Smooth muscle cell (in vitro differentiated cells): Measurements from ENCODE around the gene TMEM164. TPM values are rescaled to one million over a fixed set of nuclear protein-coding genes. Genes with fewer than 3 reads are reported as not detected.

Source experiments
- DNase-seq: peaks from one replicate; lab custom pipeline; 2025; ENCODE audit not compliant: unreplicated experiment; lab: John Stamatoyannopoulos, UW
- H2AFZ ChIP-seq: fragments of 200-600 bp; sonication (generic); 2 replicates; pipeline ENCODE4 v1.6.0; 2016; ENCODE audit warnings: antibody characterized with exemption, low read depth, mild to moderate bottlenecking
- H3F3A ChIP-seq: fragments of 200-600 bp; sonication (generic); 2 replicates; pipeline ENCODE4 v1.6.0; 2017; ENCODE audit warnings: antibody characterized with exemption, low read depth
- H3K27ac ChIP-seq: fragments of 200-600 bp; sonication (generic); 2 replicates; pipeline ENCODE4 v1.5.1; 2016; ENCODE audit warnings: low read depth, mild to moderate bottlenecking
- H3K27me3 ChIP-seq: fragments of 200-600 bp; sonication (generic); 2 replicates; pipeline ENCODE4 v1.6.1; 2016; ENCODE audit warnings: low read depth, mild to moderate bottlenecking
- H3K36me3 ChIP-seq: fragments of 200-600 bp; sonication (generic); 2 replicates; pipeline ENCODE4 v1.5.1; 2016; ENCODE audit warnings: low read depth
- H3K4me1 ChIP-seq: fragments of 200-600 bp; sonication (generic); 2 replicates; pipeline ENCODE4 v1.5.1; 2016; ENCODE audit warnings: low read depth
- H3K4me2 ChIP-seq: fragments of 200-600 bp; sonication (generic); 2 replicates; pipeline ENCODE4 v1.6.0; 2016; ENCODE audit warnings: mild to moderate bottlenecking
- H3K4me3 ChIP-seq: fragments of 200-600 bp; sonication (generic); 2 replicates; pipeline ENCODE4 v1.5.1; 2016; ENCODE audit warnings: mild to moderate bottlenecking
- H3K79me2 ChIP-seq: fragments of 200-600 bp; sonication (generic); 2 replicates; pipeline ENCODE4 v1.6.0; 2016; ENCODE audit warnings: low read depth, mild to moderate bottlenecking
- H3K9ac ChIP-seq: fragments of 200-600 bp; sonication (generic); 2 replicates; pipeline ENCODE4 v1.6.0; 2016; ENCODE audit warnings: low read depth
- H3K9me3 ChIP-seq: fragments of 200-600 bp; sonication (generic); replicated peaks from 2 replicates; pipeline ENCODE4 v1.5.1; 2016; ENCODE audit warnings: low read depth
- H4K20me1 ChIP-seq: fragments of 200-600 bp; sonication (generic); 2 replicates; pipeline ENCODE4 v1.6.0; 2016; ENCODE audit warnings: low read depth
- WGBS: methylation state at CpG from one replicate; pipeline ENCODE4 v1.1.7; 2016; ENCODE audit warnings: low lambda C conversion rate; 5-methylcytosine and 5-hydroxymethylcytosine counted together
- microRNA counts: library from miRNA; unstranded; fragments of <30 nt; microRNA quantifications from one replicate; lab custom pipeline; 2016
- microRNA-seq: library from miRNA; unstranded; fragments of <30 nt; microRNA quantifications from one replicate; pipeline ENCODE4, GENCODE V29; 2016; ENCODE audit warnings: borderline number of aligned reads
- polyA plus RNA-seq: library from polyadenylated mRNA; unstranded; fragments of >200 nt; fragmentation: Nextera tagmentation; extraction: Ambion mirVana; gene quantifications from 2 replicates; pipeline ENCODE4 v1.2.1, GENCODE V29; 2016
- small RNA-seq: library from RNA; depleted of rRNA; stranded (forward); fragments of <200 nt; gene quantifications from one replicate; pipeline ENCODE3, GENCODE V24; 2014
- total RNA-seq: library from RNA; depleted of rRNA; stranded (reverse); fragments of >200 nt; gene quantifications from 2 replicates; pipeline ENCODE4 v1.2.3, GENCODE V29; 2014
- TF ChIP-seq, protein P1 (sequence below): fragments of 200-600 bp; sonication (generic); IDR thresholded peaks from 2 replicates; pipeline ENCODE4 v1.5.1; 2017; ENCODE audit warnings: borderline replicate concordance, mild to moderate bottlenecking, antibody characterized with exemption; ENCODE audit not compliant: insufficient read depth, poor library complexity, severe bottlenecking

TMEM164 gene
- total and polyA plus RNA-seq, 2 experiments from 2014 or later = 1.5 to 8.9 TPM

DNA sequence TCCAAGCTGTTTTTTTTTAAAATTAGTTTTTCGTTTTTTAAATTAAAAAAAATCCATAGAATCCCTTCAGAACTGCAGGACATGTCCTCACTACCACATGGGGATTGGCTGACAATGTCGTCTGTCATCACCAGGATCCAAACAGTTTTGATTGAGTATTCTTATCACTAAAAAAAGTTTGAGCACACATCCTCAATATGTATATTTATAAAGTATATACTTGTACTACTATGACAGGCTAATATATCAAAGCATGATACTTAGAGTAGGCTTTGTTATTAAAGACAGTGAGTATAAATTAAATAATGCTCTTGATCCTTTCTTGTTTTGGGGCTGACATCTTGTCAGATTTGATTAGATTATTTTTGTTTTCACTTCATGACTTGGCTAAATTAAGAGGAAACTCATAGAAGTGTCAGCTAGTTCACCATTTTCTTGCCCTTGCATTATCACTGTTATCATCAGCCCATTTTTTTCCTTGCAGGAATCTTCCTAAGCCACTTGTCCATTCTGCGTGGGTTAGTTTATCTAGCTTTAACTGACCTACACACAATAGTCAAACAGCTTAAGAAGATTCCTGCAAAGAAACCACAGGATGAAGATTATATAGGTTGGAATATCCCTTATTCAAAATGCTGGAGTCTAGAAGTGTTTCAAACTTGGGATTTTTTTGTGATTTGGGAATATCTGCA lies 222.2 kb downstream of the TMEM164 start:
- WGBS = 58% methylated on average over 3 of the region's 3 CpGs
- no peaks in the 10 kb centered on the region for H3K79me2 ChIP-seq

DNA sequence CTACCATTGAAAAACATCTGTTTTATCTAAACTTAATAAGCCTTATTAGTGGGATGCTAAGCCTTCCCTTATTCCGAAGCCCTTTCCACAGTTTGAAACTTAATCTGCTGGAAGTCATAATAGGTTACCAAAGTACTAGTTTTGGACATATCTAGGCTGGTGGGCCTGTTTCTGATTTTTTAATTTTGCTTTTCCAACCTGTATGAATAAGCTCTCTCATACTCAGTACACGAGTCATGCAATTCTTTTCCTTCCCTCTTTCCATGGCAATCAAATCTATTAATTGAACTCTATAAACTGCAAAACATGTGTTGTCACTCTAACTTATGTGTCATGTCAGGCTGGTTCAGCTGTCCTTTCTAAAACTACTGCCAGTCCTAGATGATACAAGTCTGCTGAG lies 224.0 kb downstream of the TMEM164 start:
- TF ChIP-seq, protein P1, sequence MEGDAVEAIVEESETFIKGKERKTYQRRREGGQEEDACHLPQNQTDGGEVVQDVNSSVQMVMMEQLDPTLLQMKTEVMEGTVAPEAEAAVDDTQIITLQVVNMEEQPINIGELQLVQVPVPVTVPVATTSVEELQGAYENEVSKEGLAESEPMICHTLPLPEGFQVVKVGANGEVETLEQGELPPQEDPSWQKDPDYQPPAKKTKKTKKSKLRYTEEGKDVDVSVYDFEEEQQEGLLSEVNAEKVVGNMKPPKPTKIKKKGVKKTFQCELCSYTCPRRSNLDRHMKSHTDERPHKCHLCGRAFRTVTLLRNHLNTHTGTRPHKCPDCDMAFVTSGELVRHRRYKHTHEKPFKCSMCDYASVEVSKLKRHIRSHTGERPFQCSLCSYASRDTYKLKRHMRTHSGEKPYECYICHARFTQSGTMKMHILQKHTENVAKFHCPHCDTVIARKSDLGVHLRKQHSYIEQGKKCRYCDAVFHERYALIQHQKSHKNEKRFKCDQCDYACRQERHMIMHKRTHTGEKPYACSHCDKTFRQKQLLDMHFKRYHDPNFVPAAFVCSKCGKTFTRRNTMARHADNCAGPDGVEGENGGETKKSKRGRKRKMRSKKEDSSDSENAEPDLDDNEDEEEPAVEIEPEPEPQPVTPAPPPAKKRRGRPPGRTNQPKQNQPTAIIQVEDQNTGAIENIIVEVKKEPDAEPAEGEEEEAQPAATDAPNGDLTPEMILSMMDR = no peak
- DNase-seq = no peak
- Histone ChIP-seq H3K4me1 (no peaks in the 10 kb centered on the region), H2AFZ (no peak overlapping the region), H3K79me2 (no peaks in the 10 kb centered on the region), H3K27me3 (no peaks in the 10 kb centered on the region), H3K4me3 (no peak overlapping the region), H3K36me3 (no peaks in the 10 kb centered on the region), H3K27ac (no peak overlapping the region), H3K4me2 (no peak overlapping the region), H3F3A (no peaks in the 10 kb centered on the region), H4K20me1 (no peaks in the 10 kb centered on the region), H3K9me3 (no peaks in the 10 kb centered on the region), H3K9ac (no peak overlapping the region)
- WGBS = 61% methylated on average over 2 of the region's 2 CpGs

More for the DNA sequence above, 222.2 kb downstream of the TMEM164 start:
- TF ChIP-seq, protein P1 = no peak
- Histone ChIP-seq H3K27me3 (no peaks in the 10 kb centered on the region), H3K4me1 (no peaks in the 10 kb centered on the region), H2AFZ (no peak overlapping the region), H3K4me2 (no peak overlapping the region), H3K36me3 (no peaks in the 10 kb centered on the region), H3F3A (no peaks in the 10 kb centered on the region), H3K9ac (no peak overlapping the region), H3K9me3 (no peaks in the 10 kb centered on the region), H3K27ac (no peak overlapping the region), H4K20me1 (no peaks in the 10 kb centered on the region), H3K4me3 (no peak overlapping the region)
- no peak for DNase-seq

MicroRNAs within 50 kb of the gene (microRNA counts, 767-probe panel; counts per million panel counts)
- 183 counts per million for microRNA hsa-miR-652-3p (lab: Ali Mortazavi, UCI)

Small RNA genes lying within 50 kb of the gene (microRNA-seq; reads per million reads assigned to microRNA genes)
- gene MIR3978 = not detected
- 2,881 reads per million, percentile 85 among the genes with 10 or more reads in this experiment for gene MIR652

Small RNA genes lying within 50 kb of the gene (small RNA-seq; reads per million reads assigned to genes)
- gene MIR3978 = not detected
- 2.4 reads per million, percentile 48 among the genes with 10 or more reads in this experiment for gene MIR652
- gene SNORD96B = 2.9 reads per million, percentile 52 among the genes with 10 or more reads in this experiment
